RWPE2 (cell line): Measurements from ENCODE around the gene MGMT.

ENCODE experiments used
- ATAC-seq: fragments of 200-7000 bp; cut with Tn5 transposase; 3 replicates; pipeline ENCODE4 v1.9.1; 2021; ENCODE audit warnings: low read depth
- DNase-seq: peaks from one replicate; pipeline ENCODE4 v3.0.0-alpha.2; 2020; ENCODE audit warnings: low spot score
- H3K27ac ChIP-seq: fragments of 450-650 bp; 2 replicates; pipeline ENCODE4 v1.5.1; 2017; ENCODE audit warnings: mild to moderate bottlenecking; ENCODE audit not compliant: poor library complexity, severe bottlenecking
- H3K27me3 ChIP-seq: fragments of 250-450 bp; sonication (Bioruptor Pico); 2 replicates; pipeline ENCODE4 v1.5.1; 2021; ENCODE audit warnings: mild to moderate bottlenecking, moderate library complexity; ENCODE audit not compliant: insufficient read depth, poor library complexity, severe bottlenecking
- H3K36me3 ChIP-seq: fragments of 250-450 bp; sonication (Bioruptor Pico); 2 replicates; pipeline ENCODE4 v1.5.1; 2020; ENCODE audit warnings: low read depth, mild to moderate bottlenecking, moderate library complexity
- H3K4me1 ChIP-seq: fragments of 250-450 bp; sonication (Bioruptor Pico); 2 replicates; pipeline ENCODE4 v1.5.1; 2021; ENCODE audit warnings: mild to moderate bottlenecking, moderate library complexity; ENCODE audit not compliant: insufficient read depth, poor library complexity, severe bottlenecking
- H3K4me3 ChIP-seq: fragments of 250-450 bp; sonication (Bioruptor Pico); 2 replicates; pipeline ENCODE4 v1.5.1; 2021; ENCODE audit warnings: mild to moderate bottlenecking, moderate library complexity; ENCODE audit not compliant: severe bottlenecking
- H3K9me3 ChIP-seq: fragments of 250-450 bp; sonication (Bioruptor Pico); 2 replicates; pipeline ENCODE4 v1.5.1; 2021; ENCODE audit warnings: mild to moderate bottlenecking, moderate library complexity; ENCODE audit not compliant: severe bottlenecking
- TF ChIP-seq, protein P1 (sequence below): fragments of 450-650 bp; IDR thresholded peaks from one replicate; pipeline ENCODE4 v1.5.1; 2017; ENCODE audit warnings: mild to moderate bottlenecking, moderate library complexity; ENCODE audit not compliant: poor library complexity, severe bottlenecking

The MGMT gene

DNA sequence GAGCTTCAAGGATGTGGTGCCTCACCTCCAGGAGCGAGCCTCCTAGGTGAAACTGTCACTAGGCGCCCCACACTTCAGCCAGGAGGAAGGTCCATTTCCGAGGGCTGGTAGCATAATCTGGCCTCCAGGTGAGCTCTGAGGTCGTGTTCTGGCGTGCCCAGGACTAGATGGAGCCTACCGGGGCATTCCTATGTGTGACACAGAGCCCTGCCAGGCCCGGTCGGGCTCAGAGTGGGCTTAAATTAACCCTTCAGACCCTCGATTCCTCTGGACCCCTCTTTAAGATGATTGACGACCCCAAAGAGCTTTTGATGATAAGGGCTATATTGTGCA, 263.9 kb downstream of the MGMT start:
- ATAC-seq: no peak
- Histone ChIP-seq H3K36me3 (no peaks in the 10 kb centered on the region), H3K4me1 (no peaks in the 10 kb centered on the region)

DNA sequence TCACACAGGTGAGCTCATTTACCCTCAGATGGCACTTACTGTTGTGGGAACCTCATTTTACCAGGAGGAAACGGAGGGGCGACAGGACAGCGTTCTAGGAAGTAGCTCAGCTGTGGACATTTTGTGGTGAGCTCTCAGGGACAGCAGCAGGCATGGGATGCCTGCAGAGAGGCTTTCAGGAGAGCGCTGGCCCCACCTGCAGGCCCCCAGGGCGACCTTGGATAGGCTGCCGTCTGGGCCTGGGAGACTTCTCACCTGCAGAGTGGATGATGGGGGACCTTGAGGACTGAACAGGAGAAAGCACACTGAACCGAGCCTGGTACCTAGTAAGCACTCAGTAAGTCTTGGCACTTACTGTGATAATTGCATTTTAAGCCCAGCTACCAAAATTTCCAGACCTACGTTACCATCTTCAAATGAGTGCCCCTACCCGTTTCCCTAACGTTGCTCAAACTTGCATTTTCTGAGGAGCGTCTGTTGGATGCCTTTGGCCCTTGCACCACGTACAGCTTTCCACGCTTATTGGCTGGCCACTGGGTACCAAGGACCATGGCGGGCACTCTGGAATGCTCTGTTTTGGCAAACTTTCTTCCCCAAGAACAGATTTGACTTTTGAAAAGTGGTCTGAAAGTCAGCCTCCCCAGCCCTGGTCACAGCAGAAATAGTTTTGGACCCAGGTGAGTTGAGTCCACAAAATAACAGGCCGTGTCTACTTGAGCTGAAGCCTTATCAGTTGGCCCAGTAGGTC, 273.7 kb downstream of the MGMT start:
- no peaks in the 10 kb centered on the region for H3K27me3 ChIP-seq
- H3K4me3 ChIP-seq: no peak overlapping the region
- no peaks in the 10 kb centered on the region for H3K4me1 ChIP-seq
- ATAC-seq (no peak), DNase-seq (no peak)
- no peak overlapping the region for H3K27ac ChIP-seq
- no peaks in the 10 kb centered on the region for H3K9me3 ChIP-seq
- TF ChIP-seq, protein P1, sequence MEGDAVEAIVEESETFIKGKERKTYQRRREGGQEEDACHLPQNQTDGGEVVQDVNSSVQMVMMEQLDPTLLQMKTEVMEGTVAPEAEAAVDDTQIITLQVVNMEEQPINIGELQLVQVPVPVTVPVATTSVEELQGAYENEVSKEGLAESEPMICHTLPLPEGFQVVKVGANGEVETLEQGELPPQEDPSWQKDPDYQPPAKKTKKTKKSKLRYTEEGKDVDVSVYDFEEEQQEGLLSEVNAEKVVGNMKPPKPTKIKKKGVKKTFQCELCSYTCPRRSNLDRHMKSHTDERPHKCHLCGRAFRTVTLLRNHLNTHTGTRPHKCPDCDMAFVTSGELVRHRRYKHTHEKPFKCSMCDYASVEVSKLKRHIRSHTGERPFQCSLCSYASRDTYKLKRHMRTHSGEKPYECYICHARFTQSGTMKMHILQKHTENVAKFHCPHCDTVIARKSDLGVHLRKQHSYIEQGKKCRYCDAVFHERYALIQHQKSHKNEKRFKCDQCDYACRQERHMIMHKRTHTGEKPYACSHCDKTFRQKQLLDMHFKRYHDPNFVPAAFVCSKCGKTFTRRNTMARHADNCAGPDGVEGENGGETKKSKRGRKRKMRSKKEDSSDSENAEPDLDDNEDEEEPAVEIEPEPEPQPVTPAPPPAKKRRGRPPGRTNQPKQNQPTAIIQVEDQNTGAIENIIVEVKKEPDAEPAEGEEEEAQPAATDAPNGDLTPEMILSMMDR: no peak
- H3K36me3 ChIP-seq: no peaks in the 10 kb centered on the region

More for the DNA sequence above, 263.9 kb downstream of the MGMT start:
- Histone ChIP-seq H3K27me3 (no peaks in the 10 kb centered on the region), H3K9me3 (no peaks in the 10 kb centered on the region), H3K4me3 (no peak overlapping the region), H3K27ac (no peak overlapping the region)
- TF ChIP-seq, protein P1: no peak
- no peak for DNase-seq

DNA sequence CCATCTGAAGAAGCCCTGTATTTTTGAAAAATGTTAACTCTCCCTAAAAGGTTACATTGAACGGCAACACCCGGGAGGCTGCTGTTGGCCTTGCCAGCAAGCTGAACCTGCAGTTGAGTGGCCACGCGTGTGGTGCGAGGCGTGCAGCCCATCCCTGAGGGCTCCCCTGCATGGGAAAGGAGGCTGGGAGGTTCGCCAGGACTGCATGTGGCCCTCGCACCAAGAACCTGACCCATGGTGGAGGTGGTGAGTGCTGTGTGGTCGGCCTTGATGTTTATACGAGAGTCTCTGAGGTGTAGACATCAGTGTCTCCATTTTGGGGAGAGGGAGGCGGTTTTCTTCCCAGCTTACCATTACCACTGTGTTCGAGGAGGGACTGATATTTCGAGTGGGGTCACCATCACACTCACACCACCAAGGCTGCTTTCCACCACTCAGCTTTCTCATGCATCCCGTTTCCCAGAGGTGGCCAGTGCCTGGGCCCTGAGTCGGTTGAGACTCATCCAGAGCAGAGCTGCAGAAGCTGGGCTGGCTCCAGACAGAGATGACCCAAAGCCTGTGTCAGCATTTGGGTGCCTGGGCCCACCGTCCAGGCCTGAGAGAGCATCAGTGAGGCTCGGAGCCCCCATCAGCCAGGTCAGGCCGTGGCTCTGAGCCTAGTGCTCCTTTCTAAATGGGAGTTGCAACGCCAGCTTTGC, 274.4 kb downstream of the MGMT start:
- ATAC-seq: no peak
- no peaks in the 10 kb centered on the region for H3K9me3 ChIP-seq

DNA sequence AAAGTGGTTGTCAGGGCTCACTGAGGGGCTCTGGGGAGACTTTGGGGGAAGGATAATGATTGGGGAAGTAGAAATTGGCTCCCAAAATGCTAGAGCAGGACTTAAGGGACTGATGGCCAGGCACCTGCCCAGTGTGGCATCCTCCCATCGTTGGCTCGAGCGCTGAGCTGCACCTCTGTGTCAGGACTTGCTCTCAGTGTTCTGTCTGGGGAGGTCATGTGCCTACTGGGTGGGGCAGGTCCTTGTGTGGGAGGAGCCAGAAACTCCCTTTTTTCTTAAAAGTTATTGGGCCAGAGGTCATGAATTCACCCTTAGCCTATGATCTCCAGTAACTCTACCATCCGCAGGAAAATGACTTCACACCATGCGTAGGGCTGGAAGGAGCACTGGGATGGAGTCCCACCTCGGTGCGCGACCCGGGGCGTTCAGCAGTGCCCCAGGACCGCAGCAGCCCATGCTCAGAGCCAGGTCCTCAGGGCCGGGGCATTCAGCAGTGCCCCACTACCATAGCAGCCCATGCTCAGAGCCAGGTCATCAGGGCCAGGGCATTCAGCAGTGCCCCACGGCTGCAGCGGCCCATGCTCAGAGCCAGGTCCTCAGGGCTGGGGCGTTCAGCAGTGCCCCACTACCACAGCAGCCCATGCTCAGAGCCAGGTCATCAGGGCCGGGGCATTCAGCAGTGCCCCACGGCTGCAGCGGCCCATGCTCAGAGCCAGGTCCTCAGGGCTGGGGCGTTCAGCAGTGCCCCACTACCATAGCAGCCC, 275.1 kb downstream of the MGMT start:
- no peak for ATAC-seq
- Histone ChIP-seq H3K36me3 (no peaks in the 10 kb centered on the region), H3K4me1 (no peaks in the 10 kb centered on the region), H3K27ac (no peak overlapping the region), H3K9me3 (no peaks in the 10 kb centered on the region), H3K27me3 (no peaks in the 10 kb centered on the region), H3K4me3 (no peak overlapping the region)
- TF ChIP-seq, protein P1: no peak
- no peak for DNase-seq

More for the DNA sequence above, 274.4 kb downstream of the MGMT start:
- Histone ChIP-seq H3K27ac (no peak overlapping the region), H3K36me3 (no peaks in the 10 kb centered on the region), H3K4me3 (no peak overlapping the region), H3K27me3 (no peaks in the 10 kb centered on the region), H3K4me1 (no peaks in the 10 kb centered on the region)
- TF ChIP-seq, protein P1: no peak
- no peak for DNase-seq
